GM10266 (cell line): ENCODE data around the gene GPR157.

Experiments
- DNase-seq: peaks from one replicate; pipeline ENCODE4 v3.0.0; 2012; ENCODE audit errors: extremely low spot score
- TF ChIP-seq, protein P1 (sequence below): IDR thresholded peaks from 2 replicates; pipeline ENCODE4 v1.5.1; 2012; ENCODE audit warnings: mild to moderate bottlenecking, low read depth; ENCODE audit not compliant: control insufficient read depth, insufficient read depth; ENCODE audit errors: missing control alignments

The GPR157 gene, protein sequence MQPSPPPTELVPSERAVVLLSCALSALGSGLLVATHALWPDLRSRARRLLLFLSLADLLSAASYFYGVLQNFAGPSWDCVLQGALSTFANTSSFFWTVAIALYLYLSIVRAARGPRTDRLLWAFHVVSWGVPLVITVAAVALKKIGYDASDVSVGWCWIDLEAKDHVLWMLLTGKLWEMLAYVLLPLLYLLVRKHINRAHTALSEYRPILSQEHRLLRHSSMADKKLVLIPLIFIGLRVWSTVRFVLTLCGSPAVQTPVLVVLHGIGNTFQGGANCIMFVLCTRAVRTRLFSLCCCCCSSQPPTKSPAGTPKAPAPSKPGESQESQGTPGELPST

DNA sequence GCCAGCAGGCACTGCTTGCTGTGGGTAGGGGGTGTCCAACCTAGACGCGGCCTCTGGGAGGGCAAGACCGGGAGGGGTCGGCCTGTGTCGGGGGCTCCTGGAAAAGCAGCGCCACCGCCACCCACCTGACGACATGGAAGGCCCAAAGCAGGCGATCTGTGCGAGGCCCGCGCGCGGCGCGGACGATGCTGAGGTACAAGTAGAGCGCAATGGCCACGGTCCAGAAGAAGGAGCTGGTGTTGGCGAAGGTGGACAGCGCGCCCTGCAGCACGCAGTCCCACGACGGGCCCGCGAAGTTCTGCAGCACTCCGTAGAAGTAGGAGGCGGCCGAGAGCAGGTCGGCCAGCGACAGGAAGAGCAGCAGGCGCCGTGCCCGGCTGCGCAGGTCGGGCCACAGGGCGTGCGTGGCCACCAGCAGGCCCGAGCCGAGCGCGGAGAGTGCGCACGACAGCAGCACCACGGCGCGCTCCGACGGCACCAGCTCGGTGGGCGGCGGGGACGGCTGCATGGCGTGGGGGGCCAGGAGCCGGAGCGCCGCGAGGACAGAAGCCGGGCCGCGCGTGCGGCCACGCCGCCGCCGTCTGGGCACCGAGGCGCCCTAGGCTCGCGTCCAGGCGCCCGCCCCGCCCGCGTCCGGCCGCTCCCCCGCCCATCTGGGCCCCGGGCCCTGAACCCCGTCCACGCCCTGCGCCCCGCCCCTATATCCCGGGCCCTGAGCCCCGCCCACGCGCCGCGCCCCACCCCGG is at the start of gene GPR157:
Gene GPR157 (minus strand): TSS at position 583 of the 746 bp plus-strand sequence. CDS start 75 bp downstream, at position 508.
- DNase-seq: peak; percentile 100
- TF ChIP-seq, protein P1, sequence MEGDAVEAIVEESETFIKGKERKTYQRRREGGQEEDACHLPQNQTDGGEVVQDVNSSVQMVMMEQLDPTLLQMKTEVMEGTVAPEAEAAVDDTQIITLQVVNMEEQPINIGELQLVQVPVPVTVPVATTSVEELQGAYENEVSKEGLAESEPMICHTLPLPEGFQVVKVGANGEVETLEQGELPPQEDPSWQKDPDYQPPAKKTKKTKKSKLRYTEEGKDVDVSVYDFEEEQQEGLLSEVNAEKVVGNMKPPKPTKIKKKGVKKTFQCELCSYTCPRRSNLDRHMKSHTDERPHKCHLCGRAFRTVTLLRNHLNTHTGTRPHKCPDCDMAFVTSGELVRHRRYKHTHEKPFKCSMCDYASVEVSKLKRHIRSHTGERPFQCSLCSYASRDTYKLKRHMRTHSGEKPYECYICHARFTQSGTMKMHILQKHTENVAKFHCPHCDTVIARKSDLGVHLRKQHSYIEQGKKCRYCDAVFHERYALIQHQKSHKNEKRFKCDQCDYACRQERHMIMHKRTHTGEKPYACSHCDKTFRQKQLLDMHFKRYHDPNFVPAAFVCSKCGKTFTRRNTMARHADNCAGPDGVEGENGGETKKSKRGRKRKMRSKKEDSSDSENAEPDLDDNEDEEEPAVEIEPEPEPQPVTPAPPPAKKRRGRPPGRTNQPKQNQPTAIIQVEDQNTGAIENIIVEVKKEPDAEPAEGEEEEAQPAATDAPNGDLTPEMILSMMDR: peak; percentile 37

DNA sequence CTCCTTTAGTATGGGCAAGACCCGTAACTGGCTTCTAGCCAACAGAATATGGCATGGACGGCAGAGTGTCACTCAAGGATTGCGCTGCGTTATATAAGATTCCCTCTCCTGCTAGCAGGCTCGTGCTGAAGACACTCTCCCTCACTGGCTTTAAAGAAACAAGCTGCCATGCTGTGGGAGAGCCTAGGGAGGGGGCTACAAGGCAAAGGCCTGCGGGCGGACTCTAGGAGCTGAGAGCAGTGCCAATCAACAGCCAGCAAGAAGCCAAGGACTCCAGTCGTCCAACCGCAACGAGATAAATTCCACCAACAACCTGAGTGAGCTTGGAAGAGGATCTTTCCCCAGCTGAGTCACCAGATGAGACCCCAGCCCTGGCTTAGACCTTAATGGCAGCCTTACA is 45.9 kb upstream of the GPR157 start:
- TF ChIP-seq, protein P1: no peak
- no peak for DNase-seq

DNA sequence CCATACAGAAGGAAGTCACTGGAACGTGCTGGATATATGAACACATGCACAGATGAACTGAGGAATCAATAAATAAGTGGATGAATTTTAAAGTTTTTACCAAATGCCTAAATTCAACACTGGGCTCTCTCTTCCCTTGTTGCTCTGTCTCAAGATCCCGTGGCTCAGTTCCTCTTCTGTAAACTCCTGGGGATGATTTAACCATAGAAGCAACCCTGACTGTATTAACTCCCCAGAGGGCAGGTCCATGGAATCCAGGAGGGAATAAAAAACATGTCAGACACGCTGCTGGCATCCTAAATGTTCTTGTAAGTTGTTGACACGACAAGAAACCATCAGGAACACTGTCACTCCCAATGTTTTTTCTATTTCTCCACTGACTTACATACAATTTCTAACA is 45.3 kb upstream of the GPR157 start:
- no peak for DNase-seq
- TF ChIP-seq, protein P1: no peak

DNA sequence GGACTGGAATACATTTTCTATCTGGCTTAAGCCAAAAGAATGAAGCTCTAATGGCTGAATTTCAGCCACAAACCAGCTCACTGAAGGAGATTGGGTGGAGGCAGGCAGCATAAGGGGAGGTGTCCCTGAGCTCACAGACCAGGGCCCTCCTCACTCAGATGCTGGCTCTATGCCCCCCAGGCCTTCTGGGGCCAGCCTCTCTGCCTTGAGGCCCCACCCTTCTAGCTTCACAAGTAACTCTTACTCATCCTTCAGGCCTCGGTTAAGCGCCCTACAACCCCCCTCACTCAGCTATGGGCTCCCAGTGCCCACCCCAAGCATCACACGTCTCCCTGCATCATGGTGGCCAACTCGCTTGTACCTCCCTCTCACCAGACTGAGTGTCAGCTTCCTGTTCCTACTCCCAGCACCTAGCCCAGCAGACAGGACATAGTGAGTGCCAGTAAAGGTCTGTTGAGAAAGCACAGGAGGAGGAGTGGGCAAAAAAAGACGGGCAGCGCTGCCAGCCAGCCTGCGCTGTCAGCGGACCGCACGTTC is 40.8 kb upstream of the GPR157 start:
- TF ChIP-seq, protein P1: no peak
- no peak for DNase-seq

DNA sequence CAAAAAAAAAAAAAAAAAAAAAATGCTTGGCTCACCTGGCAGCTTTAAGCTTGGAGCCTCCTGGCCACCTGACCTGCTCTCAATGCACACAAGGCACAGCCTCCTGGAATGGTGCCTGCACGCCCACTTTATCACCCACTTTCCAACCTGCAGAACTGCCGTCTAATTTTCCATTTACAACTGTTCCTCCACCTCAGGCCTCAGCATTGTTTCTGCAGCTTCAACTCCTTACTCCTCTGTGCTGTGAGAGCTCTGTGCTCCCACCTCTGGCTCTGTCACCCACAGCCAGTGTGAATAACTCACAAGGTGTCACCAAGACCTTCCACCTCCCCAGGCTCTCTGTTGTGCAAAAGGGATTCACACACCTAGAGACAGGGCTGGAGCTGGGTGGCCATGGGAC is 38.7 kb upstream of the GPR157 start:
- DNase-seq: no peak
- TF ChIP-seq, protein P1: no peak

DNA sequence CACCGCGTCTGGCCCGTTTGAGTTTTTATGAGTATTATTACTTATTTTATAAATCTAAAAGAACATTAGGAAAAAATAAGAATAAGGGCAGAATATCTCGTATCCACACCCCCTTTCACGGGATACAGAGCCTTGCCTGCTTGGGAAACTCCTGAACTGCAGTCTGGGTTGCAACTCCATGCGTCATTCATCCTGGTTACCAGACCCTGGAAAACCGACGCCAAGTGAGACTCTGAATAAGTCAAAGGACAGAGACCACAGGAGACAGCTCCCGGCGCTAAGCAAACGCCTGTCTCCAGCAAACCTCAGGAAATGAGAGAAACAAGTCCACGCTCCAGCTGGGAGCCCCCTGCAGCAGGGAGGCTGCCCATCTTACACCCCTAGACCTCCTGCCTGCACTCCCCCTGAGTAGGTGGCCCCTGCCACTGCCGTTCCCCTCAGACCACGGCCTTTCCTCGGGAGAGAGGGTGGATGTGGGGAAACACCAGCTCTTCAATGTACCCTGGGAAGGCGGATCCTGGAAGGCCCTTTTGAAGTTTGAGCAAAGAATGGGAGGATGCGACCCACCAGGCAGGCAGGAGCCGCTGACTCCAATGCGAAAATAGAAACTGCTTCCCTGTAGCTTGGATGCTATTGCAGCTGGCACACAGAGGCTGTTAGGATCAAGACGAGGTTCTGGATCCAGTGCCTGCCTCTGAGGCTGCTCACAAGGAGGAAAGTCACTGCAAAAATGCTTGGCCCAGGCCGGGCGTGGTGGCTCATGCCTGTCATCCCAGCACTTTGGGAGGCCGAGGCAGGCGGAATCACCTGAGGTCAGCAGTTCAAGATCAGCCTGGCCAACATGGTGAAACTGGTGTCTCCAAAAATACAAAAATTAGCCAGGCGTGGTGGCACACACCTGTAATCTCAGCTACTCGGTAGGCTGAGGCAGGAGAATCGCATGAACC is 37.7 kb upstream of the GPR157 start:
- DNase-seq: no peak

More for the DNA sequence above, 37.7 kb upstream of the GPR157 start:
- TF ChIP-seq, protein P1: no peak
